GM12878 (cell line): ENCODE data around the gene C17orf113. TPM values are rescaled to one million over a fixed set of nuclear protein-coding genes. Genes with fewer than 3 reads are reported as not detected.

Source experiments
- ATAC-seq: fragments of 200-7000 bp; cut with Tn5 transposase; 3 replicates; pipeline ENCODE4 v1.9.1; 2020; ENCODE audit warnings: mild to moderate bottlenecking, moderate library complexity
- BruUV-seq: library from RNA; stranded (reverse); fragments of 400-500 nt; replicated peaks from 2 replicates; lab custom pipeline; 2021; lab: Mats Ljungman, UMichigan
- CTCF ChIA-PET: fragments of 300-600 bp; sonication (Branson Sonifier 250); formaldehyde crosslinking; extraction: SDS; loops from one replicate; lab custom pipeline; 2021; ENCODE audit warnings: inconsistent platforms; lab: Yijun Ruan, JAX
- POLR2A ChIA-PET: fragments of 350-600 bp; formaldehyde crosslinking; extraction: SDS; loops from one replicate; lab custom pipeline; 2021; ENCODE audit warnings: inconsistent platforms; lab: Charles Lee
- RAD21 ChIA-PET: fragments of 300-600 bp; sonication (Branson Sonifier 250); formaldehyde crosslinking; loops from one replicate; lab custom pipeline; 2023; ENCODE audit warnings: antibody characterized with exemption; ENCODE audit not compliant: unreplicated experiment; lab: Charles Lee
- SMC1A ChIA-PET: fragments of 300-600 bp; sonication (Branson Sonifier 250); formaldehyde crosslinking; loops from one replicate; lab custom pipeline; 2023; ENCODE audit not compliant: unreplicated experiment, uncharacterized antibody; lab: Charles Lee
- DNase-seq: peaks from one replicate; pipeline ENCODE4 v3.0.0-alpha.2; 2011; ENCODE audit warnings: low read depth, low spot score
- FAIRE-seq: peaks from 3 replicates; lab custom pipeline; 2011; peaks lifted over from hg19 to GRCh38; lab: Jason Lieb, UNC
- H2AFZ ChIP-seq: 2 replicates; pipeline ENCODE4 v1.6.0; 2011; ENCODE audit warnings: low read depth, low read length, control low read depth; ENCODE audit not compliant: control insufficient read depth
- H3K27ac ChIP-seq: 2 replicates; pipeline ENCODE4 v1.5.1; 2011; ENCODE audit warnings: control low read depth; ENCODE audit not compliant: control insufficient read depth, insufficient read depth
- H3K27me3 ChIP-seq, 2 experiments: replicated peaks in 1 of 2; 2 replicates each; pipeline versions ENCODE4 v1.6.0 to v1.6.1; 2011; ENCODE audit warnings: low read length in 1 of 2; ENCODE audit not compliant: control insufficient read depth in 2 of 2, insufficient read depth in 2 of 2
- H3K36me3 ChIP-seq, 2 experiments: 2 replicates each; pipeline ENCODE4 v1.5.1; 2011; ENCODE audit warnings: low read length in 1 of 2; ENCODE audit not compliant: control insufficient read depth in 2 of 2, insufficient read depth in 2 of 2
- H3K4me1 ChIP-seq: 2 replicates; pipeline ENCODE4 v1.6.1; 2011; ENCODE audit warnings: mild to moderate bottlenecking, low read length, moderate library complexity, mixed read lengths; ENCODE audit not compliant: control insufficient read depth, insufficient read depth
- H3K4me2 ChIP-seq: 2 replicates; pipeline ENCODE4 v1.6.0; 2011; ENCODE audit warnings: control low read depth; ENCODE audit not compliant: control insufficient read depth, insufficient read depth
- H3K4me3 ChIP-seq: fragments of 200-600 bp; sonication (generic); 2 replicates; pipeline ENCODE4 v1.5.1; 2016
- H3K79me2 ChIP-seq: 2 replicates; pipeline ENCODE4 v1.6.0; 2011; ENCODE audit warnings: low read length; ENCODE audit not compliant: control insufficient read depth, insufficient read depth
- H3K9ac ChIP-seq: 2 replicates; pipeline ENCODE4 v1.8.0; 2011; ENCODE audit warnings: low read length, control low read depth, mixed read lengths; ENCODE audit not compliant: control insufficient read depth, insufficient read depth
- H3K9me3 ChIP-seq: replicated peaks from 3 replicates; pipeline ENCODE4 v1.5.1; 2011; ENCODE audit warnings: mild to moderate bottlenecking, low read length; ENCODE audit not compliant: control insufficient read depth, insufficient read depth
- H4K20me1 ChIP-seq: 2 replicates; pipeline ENCODE4 v1.6.0; 2011; ENCODE audit not compliant: control insufficient read depth, insufficient read depth
- BCL3 ChIP-seq: IDR thresholded peaks from 2 replicates; pipeline ENCODE4 v1.6.1; 2011; ENCODE audit warnings: borderline replicate concordance, low read depth, mild to moderate bottlenecking, moderate library complexity, low read length; ENCODE audit not compliant: insufficient read depth, poor library complexity, severe bottlenecking
- CHD2 ChIP-seq: IDR thresholded peaks from 2 replicates; pipeline ENCODE4 v1.6.1; 2011; ENCODE audit warnings: low read depth, low read length, improper control_type of control experiment, borderline replicate concordance
- ZNF622 ChIP-seq: fragments of 450-650 bp; IDR thresholded peaks from 2 replicates; pipeline ENCODE4 v1.6.1; 2017; ENCODE audit warnings: mild to moderate bottlenecking, inconsistent platforms
- ZZZ3 ChIP-seq: IDR thresholded peaks from 2 replicates; pipeline ENCODE4 v1.6.1; 2011; ENCODE audit warnings: low read depth; ENCODE audit not compliant: control insufficient read depth, insufficient read length
- WGBS: methylation state at CpG from one replicate; pipeline ENCODE4 v1.1.6; 2016; ENCODE audit warnings: low lambda C conversion rate; ENCODE audit not compliant: insufficient replicate concordance, insufficient coverage; ENCODE audit errors: missing lambda C conversion rate; 5-methylcytosine and 5-hydroxymethylcytosine counted together
- in situ Hi-C: fragments of 300-500 bp; cut with MboI; formaldehyde crosslinking; loops from 9 replicates; pipeline ENCODE4 v1.14.3; 2018; ENCODE audit warnings: mixed read lengths
- intact Hi-C: fragments of 100-400 bp; cut with micrococcal nuclease; formaldehyde crosslinking; loops from one replicate; pipeline ENCODE4 v1.14.2; 2022; ENCODE audit not compliant: unreplicated experiment
- polyA plus RNA-seq, 11 experiments: library from polyadenylated mRNA; depleted of rRNA in 4 of 11; unstranded in 6 of 11; stranded (reverse) in 5 of 11; fragments of >200 nt; fragmentation: Nextera tagmentation in 4 of 11; fragmentation: Illumina TruSeq in 1 of 11; extraction: Ambion mirVana in 4 of 11; extraction: Trizol in 1 of 11; gene quantifications; 1 replicate in 1 of 11; 2 replicates in 10 of 11; pipeline versions ENCODE4 v1.2.1 to v1.2.3, GENCODE V29; 2011 to 2016; ENCODE audit warnings: inconsistent platforms in 2 of 11, missing spikeins in 2 of 11, low read depth in 1 of 11
- total RNA-seq, 4 experiments: library from RNA; depleted of rRNA in 3 of 4; stranded (reverse); fragments of >200 nt in 3 of 4; fragmentation: Illumina TruSeq in 1 of 4; extraction: Trizol in 1 of 4; gene quantifications; 2 replicates each; pipeline versions ENCODE4 v1.2.1 to v1.2.3, GENCODE V29; 2013 to 2021

The C17orf113 gene
- total and polyA plus RNA-seq, 10 of the 15 experiments (the other 5 are each of a cell fraction or from before 2014, with no cell fraction given), result 0.03 to 0.17 (median 0.08) TPM; not detected in 3

- no peak for TF ChIP-seq BCL3
- no peak for TF ChIP-seq CHD2
- no peak for TF ChIP-seq ZNF622
These were observed 53.6 kb downstream of the C17orf113 start (continued) for GRCh38 chr17:41996855-41997164.

GRCh38 chr17:41992576-41992975 lies 57.8 kb downstream of the C17orf113 start:
- 73% methylated on average over 3 of the region's 3 CpGs for WGBS
- no peak overlapping the region for H3K4me3 ChIP-seq
- TF ChIP-seq ZZZ3, result no peak
- TF ChIP-seq, all 136 proteins: peak for 0
- Histone ChIP-seq H4K20me1 (no peaks in the 10 kb centered on the region), H3K27me3 (no peaks in the 10 kb centered on the region), H3K9me3 (no peaks in the 10 kb centered on the region), H3K9ac (no peak overlapping the region), H3K27ac (no peak overlapping the region), H3K4me1 (peaks cover 24% of the 10 kb centered on the region), H2AFZ (no peak overlapping the region), H3K4me2 (no peak overlapping the region), H3K36me3 (peaks cover 24 to 53% of the 10 kb centered on the region in 2 experiments), H3K79me2 (no peaks in the 10 kb centered on the region; the same call in 1 of the 2 replicates)
- FAIRE-seq (no peak), ATAC-seq (no peak), DNase-seq (no peak)
- RAD21 ChIA-PET, result no interaction called here
- in situ Hi-C loops, result no loop called here
- intact Hi-C loops, result no loop called here
- SMC1A ChIA-PET, result interaction anchor here (0.9 kb wide), 1 partner anchor 13 kb away, joined by 3 read pairs; no protein-coding TSS in a partner anchor
- TSS peak; percentile 32 for BruUV-seq
- CTCF ChIA-PET, result interaction anchor here (0.6 kb wide), 1 partner anchor 130 kb away, joined by 3 read pairs; the partner anchor contains the start of gene HSPB9
- POLR2A ChIA-PET, result no interaction called here
